NCI-H345 (cell line): ENCODE results near the gene PSMC3.
A peak's percentile ranks its signal among the peaks of the same experiment; 100 is the strongest.

ENCODE experiments used
- DNase-seq: peaks from one replicate; lab custom pipeline; 2025; lab: John Stamatoyannopoulos, UW

PSMC3 gene

DNA sequence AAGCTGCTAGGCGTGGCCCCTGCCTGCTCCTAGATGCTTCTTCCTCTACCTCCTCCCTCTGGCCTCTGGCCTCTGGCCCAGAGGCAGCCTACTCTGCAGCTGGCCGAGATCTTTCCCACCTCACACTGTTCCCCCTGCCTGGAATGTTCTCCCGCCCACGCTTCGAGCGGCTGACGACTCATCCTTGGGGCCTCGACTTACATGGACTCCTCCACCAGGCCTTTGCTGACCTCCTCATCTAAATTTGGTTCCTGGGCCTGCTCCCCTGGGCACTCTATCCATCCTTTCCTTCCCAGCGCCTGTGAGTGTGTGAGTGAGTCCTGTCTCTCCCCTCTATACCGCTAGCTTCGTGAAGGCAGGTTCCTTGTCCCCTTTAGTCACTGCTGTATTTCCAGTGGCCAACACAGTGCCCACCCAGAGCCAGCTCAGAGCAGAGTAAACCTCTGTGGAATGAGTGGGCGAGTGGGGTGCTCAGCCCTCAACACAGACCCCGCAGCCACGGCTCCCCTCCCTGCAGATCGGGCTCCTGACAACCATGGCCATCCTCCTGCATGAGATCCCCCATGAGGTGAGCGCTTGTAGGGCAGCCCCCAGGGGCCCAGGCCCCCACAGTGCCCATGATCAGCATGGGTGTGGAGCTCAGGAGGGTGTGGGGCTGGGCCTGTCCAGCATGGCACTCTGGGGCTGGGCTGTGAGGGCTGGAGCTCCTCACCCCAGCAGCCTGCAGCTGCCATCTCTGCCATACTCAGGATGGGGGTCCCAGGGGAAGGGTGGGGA, 12.1 kb downstream of the PSMC3 start:
- DNase-seq: no peak

DNA sequence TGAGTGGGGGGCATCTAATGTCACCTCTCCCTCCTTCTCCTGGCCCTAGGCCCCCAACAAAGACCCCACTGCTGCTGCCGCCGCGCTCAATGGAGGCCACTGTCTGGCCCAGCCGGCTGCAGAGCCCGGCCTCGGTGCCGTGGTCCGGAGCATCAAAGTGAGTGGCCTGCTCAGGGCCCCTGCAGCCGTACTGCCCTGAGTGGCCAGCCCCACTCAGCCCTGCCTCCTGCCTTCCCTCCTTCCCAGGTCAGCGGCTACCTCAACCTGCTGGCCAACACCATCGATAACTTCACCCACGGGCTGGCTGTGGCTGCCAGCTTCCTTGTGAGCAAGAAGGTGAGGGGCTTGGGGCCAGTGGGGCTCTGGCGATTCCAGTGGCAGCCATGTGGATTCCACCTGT, 12.9 kb downstream of the PSMC3 start:
- DNase-seq: no peak

DNA sequence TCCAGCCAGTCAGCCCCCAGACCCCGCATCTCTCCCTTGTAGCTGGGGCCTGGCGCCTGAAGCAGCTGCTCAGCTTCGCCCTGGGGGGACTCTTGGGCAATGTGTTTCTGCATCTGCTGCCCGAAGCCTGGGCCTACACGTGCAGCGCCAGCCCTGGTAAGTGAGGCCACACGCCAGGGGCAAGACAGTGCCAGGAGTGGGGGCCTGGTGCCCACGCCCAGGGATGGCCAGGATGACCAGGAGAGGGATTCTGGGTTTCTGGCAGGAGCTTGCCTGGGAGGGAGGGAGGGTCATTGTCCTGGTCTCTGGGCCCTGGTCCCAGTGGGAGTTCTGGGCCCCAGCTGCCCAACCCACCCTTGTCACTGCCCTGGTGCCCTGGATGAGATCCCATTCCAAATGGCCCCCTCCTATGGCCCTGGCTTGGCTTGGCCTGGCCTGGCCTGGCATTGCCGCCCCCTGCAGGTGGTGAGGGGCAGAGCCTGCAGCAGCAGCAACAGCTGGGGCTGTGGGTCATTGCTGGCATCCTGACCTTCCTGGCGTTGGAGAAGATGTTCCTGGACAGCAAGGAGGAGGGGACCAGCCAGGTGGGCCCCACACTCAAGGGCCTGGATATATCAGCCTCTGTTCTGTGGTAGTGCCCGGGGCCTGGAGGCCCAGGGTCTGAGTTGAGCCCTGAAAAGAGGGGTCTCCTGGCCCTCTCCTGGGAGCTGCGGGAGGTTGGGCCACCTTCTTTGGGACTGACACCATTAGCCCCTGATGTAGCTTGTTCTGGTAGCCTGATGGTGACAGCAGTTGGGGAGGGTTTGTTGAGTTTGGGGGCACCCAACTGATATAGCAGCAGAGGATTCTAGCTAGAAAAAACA, 14.1 kb downstream of the PSMC3 start:
- DNase-seq: no peak

DNA sequence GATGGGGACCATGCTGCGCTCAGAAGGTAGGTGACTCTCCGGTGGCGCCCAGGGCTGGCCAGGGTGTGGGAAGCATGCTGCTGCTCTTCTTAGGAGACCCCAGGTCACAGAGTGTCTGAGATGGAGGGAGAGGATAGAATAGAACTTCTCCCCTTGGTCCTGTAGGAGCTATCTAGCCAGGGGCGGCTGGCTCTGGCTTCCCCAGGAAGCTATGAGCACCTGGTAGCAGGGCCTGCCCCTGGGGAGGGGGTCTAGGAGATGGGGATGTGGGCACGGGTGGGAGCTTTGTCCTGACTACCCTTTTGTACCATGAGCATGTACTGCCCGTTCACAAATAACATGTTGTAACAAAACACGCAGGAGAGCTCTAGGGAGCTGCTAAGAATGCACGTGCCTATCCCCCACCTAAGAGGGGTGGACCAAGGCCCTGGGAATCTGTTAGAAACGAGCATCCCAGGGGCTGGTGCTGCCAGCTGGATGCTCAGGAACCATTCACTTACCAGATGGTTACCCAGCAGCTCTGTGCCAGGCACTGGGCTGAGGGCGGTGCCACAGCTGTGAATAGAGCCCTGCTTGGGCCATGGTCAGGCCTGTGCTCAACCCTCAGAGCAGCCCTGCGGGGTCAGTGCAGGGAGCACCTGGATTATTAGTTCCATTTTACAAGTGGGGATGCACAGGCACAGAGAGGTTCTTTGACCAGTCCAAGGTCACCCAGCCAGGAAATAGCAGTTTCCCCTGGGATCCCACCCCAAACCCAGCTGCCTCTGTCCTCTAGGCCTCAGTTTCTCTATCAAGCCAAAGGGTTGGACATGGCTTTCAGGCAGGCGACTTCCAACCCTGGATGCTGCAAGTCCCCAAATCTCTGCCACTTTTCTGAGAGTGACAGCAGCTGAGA, 15.6 kb downstream of the PSMC3 start:
- no peak for DNase-seq

DNA sequence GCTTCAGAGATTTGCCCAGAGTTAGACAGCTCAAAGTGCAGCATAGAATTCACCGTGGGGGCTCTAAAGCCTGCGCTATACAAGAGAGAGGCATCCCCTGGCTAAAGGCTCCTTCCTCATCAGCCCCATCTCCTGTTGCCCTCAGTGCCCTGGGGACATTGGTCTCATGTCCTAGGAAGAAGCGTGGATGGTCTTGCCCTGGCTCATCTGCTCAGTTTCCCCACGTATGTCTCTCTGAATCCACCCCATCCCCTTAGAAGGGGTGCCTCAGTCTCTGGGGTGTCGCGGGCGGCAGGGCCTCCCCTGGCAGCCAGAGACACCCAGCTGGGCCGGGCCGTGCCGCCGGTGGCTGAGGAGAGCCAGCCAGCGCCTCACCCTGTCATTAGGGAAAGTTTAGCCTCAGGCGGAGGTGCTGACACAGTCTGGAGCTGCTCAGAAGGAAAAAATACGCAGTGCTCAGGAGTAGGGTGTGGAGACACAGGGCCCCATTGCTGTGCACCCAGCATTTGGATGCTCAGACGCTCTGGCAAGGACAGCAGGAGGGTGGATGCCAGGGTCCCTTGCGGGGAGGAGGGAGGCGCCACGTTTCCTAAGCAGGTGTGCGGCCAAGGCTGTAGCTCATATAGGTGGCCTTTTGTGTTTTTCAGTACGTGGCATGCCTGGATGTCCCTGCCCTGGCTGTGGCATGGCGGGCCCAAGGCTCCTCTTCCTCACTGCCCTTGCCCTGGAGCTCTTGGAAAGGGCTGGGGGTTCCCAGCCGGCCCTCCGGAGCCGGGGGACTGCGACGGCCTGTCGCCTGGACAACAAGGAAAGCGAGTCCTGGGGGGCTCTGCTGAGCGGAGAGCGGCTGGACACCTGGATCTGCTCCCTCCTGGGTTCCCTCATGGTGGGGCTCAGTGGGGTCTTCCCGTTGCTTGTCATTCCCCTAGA, 16.5 kb downstream of the PSMC3 start:
- DNase-seq: no peak

DNA sequence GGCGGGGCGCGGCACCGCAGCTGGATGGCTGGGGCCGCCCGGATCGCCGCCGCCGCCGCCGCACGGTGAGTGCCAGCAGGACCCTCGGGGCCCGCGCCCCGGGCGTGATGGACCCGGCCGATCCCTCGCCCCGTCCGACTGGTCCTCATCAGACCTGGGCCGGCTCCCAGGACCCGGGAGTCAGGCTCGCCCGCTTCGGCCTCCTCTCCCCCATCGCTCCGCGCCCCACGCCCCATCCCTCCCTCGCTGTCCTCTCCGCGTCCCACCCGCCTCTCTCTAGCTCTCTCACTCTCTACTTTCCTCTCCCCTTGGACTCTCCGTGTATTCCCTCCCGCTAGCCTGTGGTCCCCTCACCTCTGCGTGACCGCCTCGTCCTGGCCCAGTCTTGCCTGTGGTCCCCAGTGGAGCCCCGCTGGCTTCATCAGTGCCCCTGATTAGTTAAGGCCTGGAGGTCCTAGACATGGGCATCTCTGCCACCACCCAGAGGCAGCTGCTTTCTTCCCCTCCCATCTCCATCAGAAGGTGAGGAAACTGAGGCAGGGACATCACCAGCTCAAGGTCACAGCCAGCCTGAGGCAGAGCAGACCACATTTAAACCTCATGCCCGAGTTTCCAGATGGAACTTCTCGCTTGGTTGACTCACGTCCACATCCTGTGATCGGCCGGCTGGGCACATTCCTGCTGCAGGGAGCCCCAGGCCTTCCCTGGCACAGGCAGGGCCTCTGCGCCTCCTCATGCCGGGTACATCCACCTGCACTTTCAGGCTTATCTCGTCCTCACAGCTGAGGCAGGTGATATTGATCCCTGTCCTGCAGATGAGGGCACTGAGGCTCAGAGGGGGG, 17.4 kb downstream of the PSMC3 start:
- DNase-seq: no peak

DNA sequence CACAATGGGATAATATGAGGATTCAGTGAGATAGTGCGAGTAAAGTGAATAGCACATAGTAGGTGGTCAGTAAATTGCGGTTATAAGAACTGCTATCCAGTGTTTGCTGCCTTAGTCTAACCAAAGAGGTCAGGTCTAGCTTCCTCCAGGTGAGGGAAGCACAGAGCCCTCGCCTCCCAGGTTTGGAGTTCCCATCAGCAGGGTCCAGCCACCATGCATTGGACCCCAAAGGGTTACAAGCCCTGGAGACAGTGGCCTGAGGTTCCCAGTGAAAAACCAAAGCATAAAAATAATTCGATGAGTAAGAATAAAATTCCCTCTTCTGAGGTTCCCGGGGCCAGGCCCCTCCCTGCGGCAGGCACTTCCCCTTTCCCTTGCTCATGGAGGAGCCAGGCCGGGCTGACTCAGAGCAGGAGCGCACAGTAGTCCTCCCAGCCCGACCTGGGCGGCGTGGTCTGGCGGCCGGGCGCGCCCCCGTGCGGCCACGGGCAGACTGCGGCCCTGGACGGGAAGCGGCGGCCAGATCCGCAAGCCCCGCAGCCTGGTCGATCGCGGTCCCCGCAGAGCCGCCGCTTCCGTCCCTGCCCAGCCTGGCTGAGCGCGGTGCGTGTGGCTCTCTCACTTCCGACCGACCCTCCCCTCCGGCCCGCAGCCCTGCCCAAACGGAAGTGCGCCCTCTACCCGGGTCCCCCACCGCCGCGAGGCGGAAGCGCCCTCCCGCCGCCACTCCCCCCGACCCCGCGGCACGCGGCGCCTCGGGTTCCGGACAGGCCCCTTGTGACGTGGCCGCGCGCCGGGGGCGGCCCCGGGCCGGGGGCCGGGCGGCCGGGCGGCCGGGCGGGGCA, 18.3 kb downstream of the PSMC3 start, which contains the start of gene SLC39A13:
Gene SLC39A13 (plus strand): TSS at position 845 of the 845 bp plus-strand sequence. CDS start 1,505 bp downstream, outside the sequence.
- DNase-seq: peak; percentile 94

DNA sequence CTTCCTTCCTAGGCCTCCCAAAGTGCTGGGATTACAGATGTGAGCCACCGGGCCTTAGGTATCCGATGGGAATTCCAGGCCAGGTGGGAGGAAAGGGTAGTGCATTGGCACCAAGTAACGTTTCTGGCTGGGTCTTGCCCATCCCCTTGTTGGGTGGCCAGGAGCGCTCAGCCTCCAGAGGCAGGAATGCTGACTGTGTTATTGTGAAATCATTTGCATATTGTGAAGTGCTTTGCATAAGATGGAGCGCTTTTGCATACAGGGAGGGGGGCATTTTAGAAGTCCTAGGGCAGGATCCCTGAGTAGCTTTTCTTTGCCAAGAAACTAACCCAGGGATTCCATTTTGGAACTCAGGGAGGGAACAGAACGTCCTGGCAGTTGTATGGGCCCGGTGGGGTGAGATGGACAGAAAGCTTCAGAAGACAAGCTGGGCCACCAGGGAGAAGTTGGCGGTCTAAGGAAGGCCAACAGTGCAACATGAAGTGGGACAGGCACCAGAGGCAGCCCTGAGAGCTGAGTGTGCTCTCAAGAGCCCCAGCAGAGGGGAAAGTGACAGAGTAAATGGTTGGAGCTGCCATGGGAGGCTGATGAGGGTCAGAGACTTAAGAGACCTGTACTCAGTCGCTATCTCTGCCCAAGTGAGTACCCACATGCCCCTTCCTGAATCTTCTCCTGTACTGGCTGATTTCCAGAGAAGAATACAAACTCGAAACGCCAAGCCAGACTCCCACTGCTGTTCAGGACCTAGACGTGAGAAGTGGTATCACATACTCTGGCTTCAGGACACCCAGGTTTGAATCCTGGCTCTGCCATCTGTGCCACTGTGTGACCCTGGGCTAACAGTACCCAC, 19.1 kb downstream of the PSMC3 start:
- no peak for DNase-seq

DNA sequence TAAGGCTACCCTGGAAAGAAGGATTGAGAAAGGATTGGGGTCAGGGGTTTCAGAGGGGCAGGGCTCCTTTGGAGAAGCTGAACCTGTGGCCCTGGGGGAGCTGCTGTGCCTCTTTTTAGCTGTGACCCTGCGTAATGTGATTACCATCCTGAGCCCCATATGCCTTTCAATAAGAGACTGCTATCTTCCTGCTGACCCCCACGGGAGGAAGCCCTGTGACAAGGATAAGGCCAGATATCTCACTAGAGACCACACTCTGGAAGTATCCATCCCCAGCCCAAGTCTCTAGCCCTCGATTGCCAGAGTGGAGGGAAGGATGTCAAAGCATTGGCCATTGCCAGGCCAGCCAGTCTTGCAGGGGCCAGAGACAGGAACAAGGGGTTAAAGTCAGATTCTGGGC, 22.7 kb downstream of the PSMC3 start:
- no peak for DNase-seq

DNA sequence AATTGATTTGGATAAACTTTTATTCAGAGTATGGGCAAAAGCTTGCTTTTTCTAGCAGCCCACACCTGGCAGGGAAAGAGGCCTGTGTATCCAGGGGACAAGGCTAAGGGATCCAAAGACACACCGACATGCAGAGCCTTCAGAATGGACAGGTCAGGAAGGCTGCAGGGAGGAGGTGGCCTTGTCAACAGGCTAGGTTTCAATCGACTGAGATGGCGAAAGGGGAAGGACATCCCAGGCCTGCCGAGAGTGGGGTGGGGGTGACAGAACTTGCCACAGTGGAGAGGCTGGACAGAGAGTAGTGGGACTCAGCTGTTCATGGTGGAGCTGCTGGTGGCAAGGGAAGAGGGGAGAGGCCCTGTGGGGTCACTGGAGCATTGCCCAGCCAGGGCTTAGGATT, 23.1 kb downstream of the PSMC3 start:
- no peak for DNase-seq

DNA sequence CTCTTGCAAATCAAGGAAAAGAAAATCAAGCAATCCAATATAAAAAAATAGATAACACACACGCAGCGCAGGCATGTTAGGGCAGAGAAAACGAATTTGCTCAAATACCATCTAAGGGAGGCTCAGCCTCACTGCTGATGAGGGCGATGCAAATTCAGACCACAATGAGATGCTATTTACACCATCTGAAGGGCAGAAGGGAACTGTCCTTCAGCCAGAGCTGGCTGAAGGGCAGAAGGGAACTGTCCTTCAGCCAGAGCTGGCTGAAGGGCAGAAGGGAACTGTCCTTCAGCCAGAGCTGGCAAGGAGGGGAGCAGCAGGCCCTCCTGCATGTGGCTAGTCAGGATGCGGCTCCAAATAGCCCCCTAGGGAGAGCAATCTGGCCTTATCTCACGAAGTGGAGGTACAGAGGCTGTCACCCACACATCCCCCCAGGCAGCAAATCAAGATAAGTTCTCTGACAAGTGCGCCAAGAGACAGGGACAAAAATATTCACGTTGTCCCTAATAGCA, 25.4 kb downstream of the PSMC3 start:
- no peak for DNase-seq

DNA sequence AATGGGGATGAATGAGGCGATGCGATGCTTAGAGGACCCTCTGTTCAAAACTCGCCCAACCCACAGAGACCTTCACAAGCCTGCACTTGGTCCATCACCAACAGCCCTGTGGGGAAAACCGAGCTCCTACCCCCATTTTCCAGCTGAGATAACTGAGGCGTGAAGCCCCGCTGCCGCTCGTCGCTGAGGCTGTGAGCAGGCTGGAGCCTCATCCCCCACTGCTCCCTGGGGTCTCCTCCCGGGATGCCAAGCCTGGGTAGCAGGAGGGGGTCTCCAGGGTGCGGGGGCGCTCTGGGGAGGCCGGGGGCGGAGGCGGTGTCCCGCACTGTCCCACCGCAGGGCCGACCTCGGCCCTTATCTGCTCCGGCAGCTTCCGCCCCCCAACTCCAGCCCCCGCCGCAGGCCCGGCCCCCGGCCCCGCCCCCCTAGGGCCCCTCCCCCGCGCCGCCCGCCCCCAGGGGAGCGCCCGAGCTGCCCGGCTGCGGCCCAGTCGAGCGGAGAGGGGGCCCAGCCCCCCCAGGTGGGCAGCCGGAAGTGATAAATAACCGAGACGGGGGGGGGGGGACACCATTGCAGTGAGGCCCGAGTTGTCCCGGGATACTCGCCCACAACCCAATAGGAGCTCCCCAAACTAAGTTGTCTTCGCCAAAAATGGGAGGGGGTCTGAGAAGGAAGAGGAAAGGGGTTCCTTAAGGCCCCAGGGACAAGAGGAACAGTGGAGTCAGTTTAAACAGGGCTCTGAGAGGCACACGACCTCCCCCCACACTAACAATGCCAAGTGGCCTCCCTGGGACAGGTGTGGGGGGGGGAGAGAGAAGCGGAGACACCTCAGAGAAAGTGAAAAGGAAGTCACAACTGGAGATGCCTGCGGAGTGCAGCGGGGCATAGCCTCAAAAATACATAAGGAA, 26.1 kb downstream of the PSMC3 start:
- peak; percentile 21 for DNase-seq

DNA sequence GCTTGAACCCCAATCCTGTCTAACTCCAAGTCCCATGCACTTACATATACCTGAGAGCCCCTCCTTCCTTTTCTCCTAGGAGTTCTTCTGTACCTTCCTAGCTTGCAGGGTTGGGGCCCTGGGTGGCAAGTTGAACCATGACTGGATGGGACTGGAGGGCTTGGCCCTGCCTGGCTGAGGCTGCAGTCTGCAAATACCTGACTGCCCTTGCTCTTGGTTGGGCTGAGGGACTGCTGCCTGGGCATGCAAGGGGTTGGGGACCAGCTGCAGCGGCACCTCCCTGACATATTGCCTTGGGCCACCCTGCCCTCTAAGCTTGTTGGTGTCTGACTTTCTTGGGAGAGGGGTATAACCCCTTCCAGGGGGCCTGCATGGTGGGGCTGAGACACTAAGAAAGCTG, 27.7 kb downstream of the PSMC3 start:
- no peak for DNase-seq

DNA sequence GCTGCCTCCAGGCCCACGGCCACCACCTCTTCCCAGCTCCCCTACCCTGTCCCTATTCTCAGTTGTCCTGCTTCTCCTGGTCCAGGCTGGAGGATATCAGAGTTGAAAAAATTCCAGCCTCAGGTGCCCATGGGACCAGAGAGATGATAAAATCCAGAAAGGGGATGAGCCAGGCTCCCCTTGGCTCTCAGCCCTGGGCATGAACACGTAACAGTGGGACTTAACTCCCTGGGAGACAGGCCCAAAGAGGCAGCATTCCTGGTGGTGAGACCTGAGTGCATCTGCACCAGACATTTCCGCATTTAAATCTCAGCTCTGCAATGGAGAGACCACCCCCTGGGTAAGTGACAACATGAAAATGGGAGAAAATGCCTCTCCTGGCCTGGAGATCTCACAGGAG, 28.2 kb downstream of the PSMC3 start:
- DNase-seq: no peak

DNA sequence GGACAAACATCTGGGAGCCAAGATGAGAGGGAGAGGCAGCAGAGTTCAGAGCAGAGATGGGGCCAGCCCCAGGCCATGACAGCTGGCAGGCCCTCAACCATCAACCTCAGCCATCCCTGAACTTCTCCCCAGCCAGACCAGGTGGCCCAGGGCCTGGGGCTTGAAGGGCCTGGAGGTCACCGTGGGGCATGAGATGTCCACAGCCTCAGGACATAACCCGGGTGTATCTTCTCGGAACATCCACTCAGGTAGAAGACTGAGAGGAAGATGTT, 30.3 kb downstream of the PSMC3 start:
- DNase-seq: no peak

DNA sequence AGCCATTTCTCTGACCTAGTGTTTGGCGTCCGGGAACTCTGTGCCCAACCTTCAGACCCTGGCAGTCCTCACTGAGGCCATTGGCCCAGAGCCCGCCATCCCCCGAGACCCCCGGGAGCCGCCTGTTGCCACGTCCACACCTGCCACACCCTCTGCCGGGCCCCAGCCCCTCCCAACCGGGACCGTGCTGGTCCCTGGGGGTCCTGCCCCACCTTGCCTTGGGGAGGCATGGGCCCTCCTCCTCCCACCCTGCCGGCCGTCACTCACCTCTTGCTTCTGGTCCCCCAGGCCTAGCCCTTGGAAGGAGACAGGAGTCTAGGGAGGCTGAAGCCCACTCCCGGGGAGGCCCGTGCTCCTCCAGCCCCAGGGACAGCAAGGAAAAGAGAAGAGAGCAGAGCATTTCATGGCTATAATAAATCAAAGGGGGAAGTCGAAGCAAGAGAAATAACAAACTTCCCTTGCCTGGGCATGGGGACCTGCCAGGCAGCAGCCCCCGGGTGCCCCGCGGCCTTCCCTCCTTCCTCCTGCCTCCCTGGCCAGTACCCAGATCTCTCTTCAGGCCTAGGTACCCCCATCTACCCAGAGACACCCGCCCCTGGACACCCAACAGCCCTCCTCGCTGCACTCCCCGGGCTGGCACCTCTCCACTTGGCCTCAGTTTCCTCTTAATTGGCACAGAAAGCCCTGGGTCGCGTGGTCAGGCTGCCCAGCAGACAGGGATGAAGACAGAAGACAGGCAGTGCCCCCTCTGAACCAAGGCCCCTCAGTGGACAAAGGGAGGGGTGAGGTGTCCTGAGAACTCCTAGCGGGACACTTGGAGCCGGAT, 30.8 kb downstream of the PSMC3 start:
- no peak for DNase-seq
